ENCODE measurements around the gene CPSF3. TPM values are rescaled to one million over a fixed set of nuclear protein-coding genes. Genes with fewer than 3 reads are reported as not detected.

CPSF3 gene
- total and polyA plus RNA-seq, 2 of the 8 experiments (the other 6 are each of a cell fraction or from before 2014, with no cell fraction given): 44.5 to 93.3 TPM

DNA sequence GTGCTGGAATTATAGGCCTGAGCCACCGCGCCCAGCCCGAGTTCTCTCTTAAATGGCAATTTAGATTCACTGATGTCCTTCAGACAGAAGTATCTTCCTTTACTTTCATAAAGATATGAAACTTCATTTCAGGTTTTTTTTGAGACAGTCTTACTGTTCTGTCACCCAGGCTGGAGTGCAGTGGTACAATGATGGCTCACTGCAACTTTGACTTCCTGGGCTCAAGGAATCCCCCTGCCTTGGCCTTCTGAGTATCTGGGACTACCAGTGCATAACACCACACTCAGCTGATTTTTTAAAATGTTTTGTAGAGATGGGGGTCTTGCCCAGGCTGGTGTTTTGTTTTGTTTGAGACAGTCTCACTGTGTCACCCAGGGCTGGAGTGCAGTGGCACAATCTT, 13.3 kb upstream of the CPSF3 start:
- FAIRE-seq (no peak), DNase-seq (ENCODE audit: low read depth in 1 of 2, low spot score in 2 of 2) (no peak)
- Histone ChIP-seq H3K23ac (ENCODE audit: insufficient read length) (no peak overlapping the region), H3K23me2 (ENCODE audit: low read depth, low read length) (no peaks in the 10 kb centered on the region), H3K79me2 (ENCODE audit: control insufficient read depth in 1 of 2, insufficient read depth in 2 of 2, low read length in 2 of 2) (no peaks in the 10 kb centered on the region), H3K27ac (ENCODE audit: low read depth, low read length) (no peak overlapping the region), H2AK5ac (ENCODE audit: low read depth, low read length) (no peak overlapping the region), H3K79me1 (ENCODE audit: low read depth, low read length) (no peaks in the 10 kb centered on the region), H3K36me3 (ENCODE audit: control insufficient read depth in 2 of 4, insufficient read depth in 4 of 4, low read length in 3 of 4) (peaks cover 0 to 3% (median 0%) of the 10 kb centered on the region in 4 experiments; a peak in 2 of 8 replicates), H3K4me1 (replicated peaks in 1 of 4; ENCODE audit: control insufficient read depth in 3 of 4, insufficient read depth in 4 of 4, low read length in 3 of 4) (no peaks in the 10 kb centered on the region), H4K8ac (ENCODE audit: extremely low read depth, insufficient read depth, low read length) (no peak overlapping the region), H2BK12ac (ENCODE audit: low read depth, low read length) (no peak overlapping the region), H3K4ac (replicated peaks; ENCODE audit: insufficient read length, low read depth, low read length) (no peak overlapping the region), H4K20me1 (replicated peaks in 1 of 2; ENCODE audit: control insufficient read depth in 1 of 2, insufficient read depth in 2 of 2, low read length in 2 of 2) (no peaks in the 10 kb centered on the region), H2BK20ac (ENCODE audit: low read length) (no peak overlapping the region), H3K9me3 (ENCODE audit: insufficient read depth in 2 of 2, low read depth in 1 of 2, low read length in 1 of 2) (no peaks in the 10 kb centered on the region), H3K9ac (replicated peaks in 1 of 4; ENCODE audit: extremely low read depth in 1 of 4, low read depth in 3 of 4, low read length in 3 of 4) (no peak overlapping the region), H2AFZ (ENCODE audit: low read length) (no peak overlapping the region), H4K91ac (replicated peaks; ENCODE audit: insufficient read length, low read length) (no peak overlapping the region), H3K18ac (ENCODE audit: extremely low read depth, low read length) (no peak overlapping the region), H3K27me3 (replicated peaks in 1 of 4; ENCODE audit: control insufficient read depth in 3 of 4, extremely low read depth in 1 of 4, insufficient read depth in 3 of 4, low read length in 3 of 4) (no peaks in the 10 kb centered on the region), H3K14ac (ENCODE audit: insufficient read length) (no peak overlapping the region), H2BK5ac (ENCODE audit: low read depth, low read length) (no peak overlapping the region), H2BK15ac (ENCODE audit: low read length) (no peak overlapping the region), H3K4me2 (ENCODE audit: insufficient read depth in 1 of 2, low read depth in 2 of 2, low read length in 2 of 2) (no peak overlapping the region), H3K56ac (replicated peaks; ENCODE audit: insufficient read length, low read depth, low read length) (no peak overlapping the region), H4K5ac (ENCODE audit: insufficient read length, low read depth, low read length) (no peak overlapping the region), H3K4me3 (ENCODE audit: extremely low read depth in 1 of 4, insufficient read depth in 2 of 4, low read depth in 3 of 4, low read length in 4 of 4) (no peak overlapping the region), H2BK120ac (replicated peaks; ENCODE audit: low read depth, low read length) (no peak overlapping the region)
- 100% methylated on average over 3 of the region's 3 CpGs; no CpG with 5 or more reads in 1 of the 2 experiments for WGBS, 2 experiments (ENCODE audit: extremely low coverage in 1 of 2, insufficient coverage in 1 of 2, insufficient read length in 1 of 2, insufficient replicate concordance in 2 of 2, low coverage in 1 of 2, low lambda C conversion rate in 2 of 2, missing lambda C conversion rate in 1 of 2)
- ChIA-PET CTCF (ENCODE audit: partially characterized antibody) (no interaction called here), POLR2A (ENCODE audit: partially characterized antibody) (no interaction called here)
- TF ChIP-seq RNF2 (IDR thresholded peaks at IDR 0.05; ENCODE audit: borderline replicate concordance, low read depth, low read length, missing control alignments, poor library complexity, severe bottlenecking) (no peak), SP2 (IDR thresholded peaks at IDR 0.05; ENCODE audit: low read length) (no peak), BRCA1 (IDR thresholded peaks at IDR 0.05; ENCODE audit: low read depth, low read length) (no peak), TAF7 (optimal IDR thresholded peaks at IDR 0.05; ENCODE audit: borderline replicate concordance, low read depth, low read length) (no peak), SP4 (IDR thresholded peaks at IDR 0.05; ENCODE audit: low read length) (no peak), CREB1 (IDR thresholded peaks at IDR 0.05) (no peak), NRF1 (IDR thresholded peaks at IDR 0.05; ENCODE audit: low read depth, low read length) (no peak), RXRA (IDR thresholded peaks at IDR 0.05; ENCODE audit: insufficient read depth, low read depth, low read length) (no peak)
- TF ChIP-seq, protein P1, sequence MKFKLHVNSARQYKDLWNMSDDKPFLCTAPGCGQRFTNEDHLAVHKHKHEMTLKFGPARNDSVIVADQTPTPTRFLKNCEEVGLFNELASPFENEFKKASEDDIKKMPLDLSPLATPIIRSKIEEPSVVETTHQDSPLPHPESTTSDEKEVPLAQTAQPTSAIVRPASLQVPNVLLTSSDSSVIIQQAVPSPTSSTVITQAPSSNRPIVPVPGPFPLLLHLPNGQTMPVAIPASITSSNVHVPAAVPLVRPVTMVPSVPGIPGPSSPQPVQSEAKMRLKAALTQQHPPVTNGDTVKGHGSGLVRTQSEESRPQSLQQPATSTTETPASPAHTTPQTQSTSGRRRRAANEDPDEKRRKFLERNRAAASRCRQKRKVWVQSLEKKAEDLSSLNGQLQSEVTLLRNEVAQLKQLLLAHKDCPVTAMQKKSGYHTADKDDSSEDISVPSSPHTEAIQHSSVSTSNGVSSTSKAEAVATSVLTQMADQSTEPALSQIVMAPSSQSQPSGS (IDR thresholded peaks at IDR 0.05; ENCODE audit: low read length): no peak
- TF ChIP-seq, protein P2, sequence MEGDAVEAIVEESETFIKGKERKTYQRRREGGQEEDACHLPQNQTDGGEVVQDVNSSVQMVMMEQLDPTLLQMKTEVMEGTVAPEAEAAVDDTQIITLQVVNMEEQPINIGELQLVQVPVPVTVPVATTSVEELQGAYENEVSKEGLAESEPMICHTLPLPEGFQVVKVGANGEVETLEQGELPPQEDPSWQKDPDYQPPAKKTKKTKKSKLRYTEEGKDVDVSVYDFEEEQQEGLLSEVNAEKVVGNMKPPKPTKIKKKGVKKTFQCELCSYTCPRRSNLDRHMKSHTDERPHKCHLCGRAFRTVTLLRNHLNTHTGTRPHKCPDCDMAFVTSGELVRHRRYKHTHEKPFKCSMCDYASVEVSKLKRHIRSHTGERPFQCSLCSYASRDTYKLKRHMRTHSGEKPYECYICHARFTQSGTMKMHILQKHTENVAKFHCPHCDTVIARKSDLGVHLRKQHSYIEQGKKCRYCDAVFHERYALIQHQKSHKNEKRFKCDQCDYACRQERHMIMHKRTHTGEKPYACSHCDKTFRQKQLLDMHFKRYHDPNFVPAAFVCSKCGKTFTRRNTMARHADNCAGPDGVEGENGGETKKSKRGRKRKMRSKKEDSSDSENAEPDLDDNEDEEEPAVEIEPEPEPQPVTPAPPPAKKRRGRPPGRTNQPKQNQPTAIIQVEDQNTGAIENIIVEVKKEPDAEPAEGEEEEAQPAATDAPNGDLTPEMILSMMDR (IDR thresholded peaks at IDR 0.05; ENCODE audit: control extremely low read depth in 1 of 3, insufficient read depth in 1 of 3, low read depth in 1 of 3, low read length in 3 of 3): no peak
